NOMO-1 treated with DMSO at 0.1 percent for 48 hours (cell line): ENCODE measurements around the gene WBP4.
"Not testable (repeated sequence)": the region's sequence is repeated elsewhere in the genome, so short reads cannot be mapped to it uniquely, and the experiment has no call there.

ENCODE experiments used
- DNase-seq: peaks from one replicate; lab custom pipeline; 2025; ENCODE audit not compliant: unreplicated experiment; lab: John Stamatoyannopoulos, UW

Gene WBP4

GRCh38 chr13:41075485-41075884 is 14.2 kb downstream of the WBP4 start:
- DNase-seq, result no peak

- no peak for DNase-seq
Measured at GRCh38 chr13:41077475-41077874, 16.2 kb downstream of the WBP4 start.

DNA sequence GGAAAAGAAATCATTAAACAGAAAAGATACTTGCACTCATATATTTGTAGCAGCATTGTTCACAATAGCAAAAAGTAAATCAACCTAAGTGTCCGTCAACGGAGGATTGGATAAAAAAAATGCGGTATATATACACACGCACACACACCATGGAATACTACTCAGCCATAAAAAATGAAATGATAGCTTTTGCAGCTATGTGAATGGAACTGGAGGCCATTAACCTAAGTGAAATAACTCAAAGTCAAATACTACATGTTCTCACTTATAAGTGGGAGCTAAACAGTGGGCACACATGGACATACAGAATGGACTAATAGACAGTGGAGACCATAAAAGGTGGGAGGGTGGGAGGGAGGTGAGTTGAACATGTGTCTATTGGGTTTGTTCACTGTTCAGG is 18.4 kb downstream of the WBP4 start:
- DNase-seq, result no peak

GRCh38 chr13:41085961-41086585 is 24.8 kb downstream of the WBP4 start:
- peak; percentile 27 for DNase-seq

- DNase-seq, result not testable (repeated sequence)
Measured at GRCh38 chr13:41095681-41096080, 34.4 kb downstream of the WBP4 start.

DNA sequence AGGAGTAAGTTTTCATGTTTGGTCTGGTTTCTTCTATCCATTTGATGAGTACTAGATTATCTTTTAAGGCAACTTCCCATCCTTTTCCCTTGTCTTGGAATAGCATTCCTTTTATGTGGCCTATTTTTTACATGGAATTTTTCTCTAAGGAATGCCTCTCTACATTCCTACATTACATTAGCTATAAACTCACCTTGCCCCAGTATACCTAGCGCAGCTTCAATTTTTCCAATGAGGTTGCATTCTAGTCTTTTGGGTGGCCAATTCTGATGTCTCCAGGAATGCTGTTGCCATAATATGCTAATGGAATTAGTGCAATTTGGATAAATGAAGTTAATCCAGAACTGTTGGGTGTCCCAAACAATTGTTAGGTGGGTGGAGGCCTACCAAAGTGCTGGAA is 37.5 kb downstream of the WBP4 start:
- no peak for DNase-seq

- DNase-seq, result no peak
Measured at GRCh38 chr13:41099986-41100385, 38.7 kb downstream of the WBP4 start.

- DNase-seq, result no peak
Measured at GRCh38 chr13:41107104-41107571, 45.8 kb downstream of the WBP4 start.

GRCh38 chr13:41107584-41108014 is 46.3 kb downstream of the WBP4 start:
- DNase-seq, result no peak

DNA sequence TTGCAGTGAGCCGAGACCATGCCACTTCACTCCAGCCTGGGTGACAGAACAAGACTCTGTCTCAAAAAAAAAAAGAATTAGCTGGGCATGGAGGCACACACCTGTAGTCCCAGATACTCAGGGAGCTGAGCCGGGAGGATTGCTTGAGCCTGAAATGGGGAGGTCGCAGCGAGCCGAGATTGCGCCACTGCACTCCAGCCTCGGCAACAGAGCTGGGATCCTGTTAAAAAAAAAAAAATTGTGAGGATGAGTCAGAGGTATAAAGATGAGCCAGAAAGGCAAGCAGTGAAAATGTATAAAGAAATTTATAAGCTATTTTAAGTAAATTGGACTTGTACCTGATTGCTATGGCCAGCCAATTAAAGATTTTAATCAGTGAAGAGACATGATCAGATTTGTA is 50.1 kb downstream of the WBP4 start:
- no peak for DNase-seq

GRCh38 chr13:41117869-41118268 is 56.6 kb downstream of the WBP4 start:
- no peak for DNase-seq

DNA sequence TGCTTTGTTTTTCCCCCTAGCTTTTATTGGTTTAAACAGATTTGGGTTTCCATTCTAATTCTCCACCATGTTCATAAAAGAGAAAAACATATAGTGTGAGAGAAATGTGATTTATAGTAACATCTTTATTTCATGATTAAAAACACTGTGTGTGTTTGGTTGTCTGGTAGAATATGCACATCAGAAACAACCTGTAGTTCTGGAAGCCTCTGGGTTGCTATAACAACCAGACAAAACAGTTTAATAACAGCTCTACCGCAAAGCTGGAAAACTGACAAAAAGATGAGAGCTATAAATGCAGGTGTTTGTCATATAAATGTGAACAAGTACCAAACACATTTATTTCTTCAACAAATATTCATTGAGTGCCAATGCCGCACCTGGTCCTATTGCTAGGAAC is 61.5 kb downstream of the WBP4 start:
- no peak for DNase-seq

GRCh38 chr13:41127701-41128100 is 66.4 kb downstream of the WBP4 start:
- no peak for DNase-seq

- no peak for DNase-seq
Measured at GRCh38 chr13:41130356-41130755, 69.0 kb downstream of the WBP4 start.

GRCh38 chr13:41131189-41131588 is 69.9 kb downstream of the WBP4 start:
- DNase-seq, result not testable (repeated sequence)

- DNase-seq, result not testable (repeated sequence)
Measured at GRCh38 chr13:41131660-41132511, 70.6 kb downstream of the WBP4 start.

- DNase-seq, result peak; percentile 99
Measured at GRCh38 chr13:41132512-41133152, 71.3 kb downstream of the WBP4 start, which contains the start of gene KBTBD6. KBTBD6 (minus strand) TSS chr13:41132802; CDS start chr13:41132511, 291 bp downstream.
